ENCODE measurements around the gene PEX5L. TPM values are rescaled to one million over a fixed set of nuclear protein-coding genes. Genes with fewer than 3 reads are reported as not detected.
"Not testable (repeated sequence)": the region's sequence is repeated elsewhere in the genome, so short reads cannot be mapped to it uniquely, and the experiment has no call there.

Gene PEX5L
- total RNA-seq, 2 experiments from 2014 or later = not detected

DNA sequence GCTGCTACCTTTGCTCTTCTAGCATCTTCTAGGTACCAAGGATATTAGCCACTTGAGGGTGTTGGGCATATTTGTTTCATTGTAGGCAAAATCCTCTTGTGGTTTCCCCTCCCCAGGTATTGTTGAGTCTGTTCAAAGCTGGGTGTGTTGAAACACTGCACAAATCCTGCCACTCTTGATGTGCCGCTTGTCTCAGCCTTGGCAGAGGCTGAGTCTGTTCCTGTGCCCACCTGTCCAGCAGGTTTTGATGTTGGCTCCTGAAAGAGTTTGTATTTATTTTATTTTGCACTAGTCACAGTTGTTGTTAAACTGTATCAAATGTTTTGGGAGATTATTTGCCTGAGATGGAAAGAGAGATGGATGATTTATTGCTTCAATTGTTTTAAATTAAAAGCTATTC, 247.7 kb downstream of the PEX5L start:
- Histone ChIP-seq H3K4me3 (ENCODE audit: low read length) (no peak overlapping the region), H3K27ac (ENCODE audit: low read depth in 1 of 2, low read length in 2 of 2) (no peak overlapping the region), H3K27me3 (ENCODE audit: control insufficient read depth in 1 of 2, insufficient read depth in 2 of 2, low read length in 2 of 2) (no peaks in the 10 kb centered on the region), H3K36me3 (ENCODE audit: insufficient read depth, low read length) (no peaks in the 10 kb centered on the region), H3K4me1 (ENCODE audit: insufficient read depth, low read length) (no peaks in the 10 kb centered on the region), H3K9me3 (ENCODE audit: control insufficient read depth in 1 of 2, insufficient read depth in 1 of 2, low read length in 2 of 2) (no peaks in the 10 kb centered on the region)
- H3K4me1 Mint-ChIP-seq (ENCODE audit: low read depth) = no peaks in the 10 kb centered on the region
- DNase-seq = no peak
- peaks cover 17% of the 10 kb centered on the region for H3K36me3 Mint-ChIP-seq (ENCODE audit: low read depth)
- no peak overlapping the region for H3K4me3 Mint-ChIP-seq
- TF ChIP-seq, protein P1, sequence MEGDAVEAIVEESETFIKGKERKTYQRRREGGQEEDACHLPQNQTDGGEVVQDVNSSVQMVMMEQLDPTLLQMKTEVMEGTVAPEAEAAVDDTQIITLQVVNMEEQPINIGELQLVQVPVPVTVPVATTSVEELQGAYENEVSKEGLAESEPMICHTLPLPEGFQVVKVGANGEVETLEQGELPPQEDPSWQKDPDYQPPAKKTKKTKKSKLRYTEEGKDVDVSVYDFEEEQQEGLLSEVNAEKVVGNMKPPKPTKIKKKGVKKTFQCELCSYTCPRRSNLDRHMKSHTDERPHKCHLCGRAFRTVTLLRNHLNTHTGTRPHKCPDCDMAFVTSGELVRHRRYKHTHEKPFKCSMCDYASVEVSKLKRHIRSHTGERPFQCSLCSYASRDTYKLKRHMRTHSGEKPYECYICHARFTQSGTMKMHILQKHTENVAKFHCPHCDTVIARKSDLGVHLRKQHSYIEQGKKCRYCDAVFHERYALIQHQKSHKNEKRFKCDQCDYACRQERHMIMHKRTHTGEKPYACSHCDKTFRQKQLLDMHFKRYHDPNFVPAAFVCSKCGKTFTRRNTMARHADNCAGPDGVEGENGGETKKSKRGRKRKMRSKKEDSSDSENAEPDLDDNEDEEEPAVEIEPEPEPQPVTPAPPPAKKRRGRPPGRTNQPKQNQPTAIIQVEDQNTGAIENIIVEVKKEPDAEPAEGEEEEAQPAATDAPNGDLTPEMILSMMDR (IDR thresholded peaks at IDR 0.05) = no peak
- H3K27me3 Mint-ChIP-seq = no peaks in the 10 kb centered on the region
- no peak for ATAC-seq (ENCODE audit: poor library complexity)
- no peak overlapping the region for H3K27ac Mint-ChIP-seq
- POLR2A ChIA-PET = no interaction called here
- H3K9me3 Mint-ChIP-seq = peaks cover 2% of the 10 kb centered on the region
- intact Hi-C loops (cut with DNase I, micrococcal nuclease) = no loop called here
- CTCF ChIA-PET = no interaction called here

DNA sequence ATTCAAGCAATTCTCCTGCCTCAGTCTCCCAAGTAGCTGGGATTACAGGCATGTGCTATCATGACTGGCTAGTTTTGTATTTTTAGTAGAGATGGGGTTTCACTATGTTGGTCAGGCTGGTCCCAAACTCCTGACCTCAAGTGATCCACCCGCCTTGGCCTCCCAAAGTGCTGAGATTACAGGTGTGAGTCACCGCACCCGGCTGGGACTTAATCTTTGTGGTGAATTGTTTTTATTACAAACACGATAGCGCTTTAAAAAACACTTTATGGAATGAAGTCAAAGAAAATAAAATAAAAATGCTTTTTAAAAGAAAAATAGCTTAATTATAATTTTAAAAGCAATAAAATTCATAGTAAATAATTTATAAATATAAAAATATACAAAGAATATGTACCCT, 253.9 kb downstream of the PEX5L start:
- H3K36me3 ChIP-seq (ENCODE audit: insufficient read depth, low read length); ATAC-seq (ENCODE audit: poor library complexity); H3K4me3 ChIP-seq (ENCODE audit: low read length); H3K27me3 Mint-ChIP-seq; H3K4me1 ChIP-seq (ENCODE audit: insufficient read depth, low read length); H3K4me1 Mint-ChIP-seq (ENCODE audit: low read depth); H3K9me3 Mint-ChIP-seq; H3K27ac ChIP-seq (ENCODE audit: low read depth in 1 of 2, low read length in 2 of 2); POLR2A ChIA-PET; H3K9me3 ChIP-seq (ENCODE audit: control insufficient read depth in 1 of 2, insufficient read depth in 1 of 2, low read length in 2 of 2); H3K27ac Mint-ChIP-seq; DNase-seq; H3K27me3 ChIP-seq (ENCODE audit: control insufficient read depth in 1 of 2, insufficient read depth in 2 of 2, low read length in 2 of 2); intact Hi-C loops (cut with DNase I, micrococcal nuclease); H3K4me3 Mint-ChIP-seq: not testable (repeated sequence)
- peaks cover 63% of the 10 kb centered on the region for H3K36me3 Mint-ChIP-seq (ENCODE audit: low read depth)
- CTCF ChIA-PET = interaction anchor here (1.6 kb wide), 1 partner anchor 9 kb away, joined by 3 read pairs; no protein-coding TSS in a partner anchor

DNA sequence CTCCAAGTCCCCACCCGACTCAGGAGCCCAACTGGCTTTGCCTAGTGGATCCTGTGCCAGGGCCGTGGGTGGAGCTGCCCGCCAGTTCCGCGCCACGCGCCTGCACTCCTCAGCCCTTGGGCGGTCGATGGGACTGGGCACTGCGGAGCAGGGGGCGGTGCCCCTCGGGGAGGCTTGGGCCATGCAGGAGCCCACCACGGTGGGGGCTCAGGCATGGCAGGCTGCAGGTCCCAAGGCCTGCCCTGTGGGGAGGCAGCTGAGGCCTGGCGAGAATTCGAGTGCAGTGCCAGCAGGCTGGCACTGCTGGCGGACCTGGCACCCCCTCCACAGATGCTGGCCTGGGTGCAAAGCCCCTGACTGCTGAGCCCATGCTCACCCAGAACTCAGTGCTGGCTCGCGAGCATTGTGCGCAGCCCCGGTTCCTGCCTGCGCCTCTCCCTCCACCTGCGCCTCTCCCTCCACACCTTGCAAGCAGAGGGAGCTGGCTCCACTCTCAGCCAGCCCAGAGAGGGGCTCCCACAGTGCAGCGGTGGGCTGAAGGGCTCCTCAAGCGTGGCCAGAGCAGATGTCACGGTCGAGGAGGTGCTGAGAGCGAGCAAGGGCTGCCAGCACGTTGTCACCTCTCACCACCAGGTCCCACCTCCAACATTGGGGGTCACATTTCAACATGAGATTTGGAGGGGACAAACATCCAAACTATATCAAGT, 261.2 kb downstream of the PEX5L start:
- H3K36me3 ChIP-seq (ENCODE audit: insufficient read depth, low read length) = peaks cover 6% of the 10 kb centered on the region
- no peak overlapping the region for H3K27ac Mint-ChIP-seq
- no peaks in the 10 kb centered on the region for H3K4me1 ChIP-seq (ENCODE audit: insufficient read depth, low read length)
- H3K9me3 ChIP-seq (ENCODE audit: control insufficient read depth in 1 of 2, insufficient read depth in 1 of 2, low read length in 2 of 2) = peaks cover 0 to 9% of the 10 kb centered on the region in 2 experiments
- DNase-seq (no peak), ATAC-seq (ENCODE audit: poor library complexity) (no peak)
- TF ChIP-seq, protein P1 (IDR thresholded peaks at IDR 0.05) = no peak
- no peak overlapping the region for H3K4me3 Mint-ChIP-seq
- peaks cover 5% of the 10 kb centered on the region for H3K9me3 Mint-ChIP-seq
- ChIA-PET CTCF (no interaction called here), POLR2A (no interaction called here)
- H3K27ac ChIP-seq (ENCODE audit: low read depth in 1 of 2, low read length in 2 of 2) = no peak overlapping the region
- no peaks in the 10 kb centered on the region for H3K27me3 Mint-ChIP-seq
- H3K4me1 Mint-ChIP-seq (ENCODE audit: low read depth) = no peaks in the 10 kb centered on the region
- peaks cover 75% of the 10 kb centered on the region for H3K36me3 Mint-ChIP-seq (ENCODE audit: low read depth)
- intact Hi-C loops (cut with DNase I, micrococcal nuclease) = no loop called here
- no peaks in the 10 kb centered on the region for H3K27me3 ChIP-seq (ENCODE audit: control insufficient read depth in 1 of 2, insufficient read depth in 2 of 2, low read length in 2 of 2)
- no peak overlapping the region for H3K4me3 ChIP-seq (ENCODE audit: low read length)

DNA sequence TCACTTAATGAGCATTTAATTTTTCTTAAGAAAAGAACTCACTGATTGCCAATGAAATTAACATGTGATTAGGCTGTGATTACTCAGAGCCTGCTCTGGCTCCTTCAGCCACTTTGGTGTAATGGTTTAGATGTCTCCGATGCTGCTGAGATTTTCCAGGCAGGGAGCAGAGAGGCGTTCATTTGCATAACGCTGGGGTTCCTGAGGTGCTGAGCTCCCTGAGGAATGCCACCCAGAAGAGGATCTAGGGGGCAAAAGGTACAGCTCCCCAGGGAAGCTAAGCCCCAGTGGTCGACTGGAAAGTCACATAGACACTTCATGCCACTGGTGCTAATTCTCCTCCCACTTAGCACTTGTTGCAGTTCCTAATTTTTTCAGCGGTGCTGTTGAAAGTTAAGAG, 264.4 kb downstream of the PEX5L start:
- Mint-ChIP-seq H3K27ac (no peak overlapping the region), H3K4me1 (ENCODE audit: low read depth) (no peaks in the 10 kb centered on the region), H3K36me3 (ENCODE audit: low read depth) (peaks cover 59% of the 10 kb centered on the region), H3K27me3 (no peaks in the 10 kb centered on the region), H3K4me3 (no peak overlapping the region), H3K9me3 (peaks cover 2% of the 10 kb centered on the region)
- ChIA-PET CTCF (interaction anchor here (0.9 kb wide), 1 partner anchor 15 kb away, joined by 3 read pairs; no protein-coding TSS in a partner anchor), POLR2A (no interaction called here)
- Histone ChIP-seq H3K36me3 (ENCODE audit: insufficient read depth, low read length) (peaks cover 6% of the 10 kb centered on the region), H3K4me1 (ENCODE audit: insufficient read depth, low read length) (no peaks in the 10 kb centered on the region), H3K27ac (ENCODE audit: low read depth in 1 of 2, low read length in 2 of 2) (no peak overlapping the region), H3K27me3 (ENCODE audit: control insufficient read depth in 1 of 2, insufficient read depth in 2 of 2, low read length in 2 of 2) (no peaks in the 10 kb centered on the region), H3K4me3 (ENCODE audit: low read length) (no peak overlapping the region), H3K9me3 (ENCODE audit: control insufficient read depth in 1 of 2, insufficient read depth in 1 of 2, low read length in 2 of 2) (peaks cover 0 to 9% of the 10 kb centered on the region in 2 experiments)
- DNase-seq (no peak), ATAC-seq (ENCODE audit: poor library complexity) (no peak)
- TF ChIP-seq, protein P1 (IDR thresholded peaks at IDR 0.05) = no peak
- intact Hi-C loops (cut with DNase I, micrococcal nuclease) = no loop called here

All from CD4-positive, alpha-beta T cell (primary cell).